Heart left ventricle (tissue), 16 donors: ENCODE results near the gene ZNF771. TPM values are rescaled to one million over a fixed set of nuclear protein-coding genes. Genes with fewer than 3 reads are reported as not detected.

ENCODE experiments used
- ATAC-seq, 4 donors: fragments of 200-7000 bp; cut with Tn5 transposase; one replicate each; pipeline ENCODE4 v1.9.1; 2020 to 2022; ENCODE audit warnings: moderate library complexity in 4 of 4, mild to moderate bottlenecking in 3 of 4, moderate number of reproducible peaks in 1 of 4
- DNase-seq, 5 donors: peaks; one replicate each; pipeline ENCODE4 v3.0.0-alpha.2; 2020
- H3K27ac ChIP-seq, 12 donors: fragments of 200-600 bp; sonication (generic) in 4 of 12; one replicate each; pipeline versions ENCODE4 v1.5.0 to v1.8.0; 2016 to 2022; ENCODE audit warnings: mild to moderate bottlenecking in 2 of 12
- H3K27me3 ChIP-seq, 9 donors: fragments of 200-600 bp; sonication (generic) in 2 of 9; one replicate each; pipeline versions ENCODE4 v1.5.1 to v1.8.0; 2016 to 2022; ENCODE audit warnings: mild to moderate bottlenecking in 3 of 9
- H3K36me3 ChIP-seq, 9 donors: fragments of 200-600 bp; sonication (generic) in 2 of 9; one replicate each; pipeline versions ENCODE4 v1.5.0 to v1.8.0; 2018 to 2022; ENCODE audit warnings: mild to moderate bottlenecking in 2 of 9
- H3K4me1 ChIP-seq, 12 donors: fragments of 200-600 bp; sonication (generic) in 4 of 12; one replicate each; pipeline versions ENCODE4 v1.5.0 to v1.8.0; 2016 to 2022; ENCODE audit warnings: mild to moderate bottlenecking in 3 of 12
- H3K4me3 ChIP-seq, 12 donors: fragments of 200-600 bp; sonication (generic) in 4 of 12; one replicate each; pipeline versions ENCODE4 v1.5.0 to v1.8.0; 2017 to 2022; ENCODE audit warnings: mild to moderate bottlenecking in 9 of 12, moderate library complexity in 4 of 12
- H3K9me3 ChIP-seq, 12 donors: fragments of 200-600 bp; sonication (generic) in 4 of 12; one replicate each; pipeline versions ENCODE4 v1.5.0 to v1.8.0; 2016 to 2022; ENCODE audit warnings: mild to moderate bottlenecking in 1 of 12
- CTCF ChIP-seq, 12 donors: fragments of 200-600 bp; sonication (generic) in 4 of 12; IDR thresholded peaks; one replicate each; pipeline versions ENCODE4 v1.5.0 to v1.8.0; 2018 to 2022; ENCODE audit warnings: antibody characterized with exemption in 12 of 12, mild to moderate bottlenecking in 5 of 12
- POLR2A ChIP-seq, 2 donors: fragments of 450-650 bp; IDR thresholded peaks; one replicate each; pipeline ENCODE4 v1.6.1; 2017; ENCODE audit warnings: antibody characterized with exemption in 2 of 2, mild to moderate bottlenecking in 2 of 2, moderate library complexity in 2 of 2
- WGBS, 4 donors: extraction: QIAGEN DNeasy Blood & Tissue Kit in 2 of 4; methylation state at CpG; one replicate each; pipeline versions ENCODE4 v1.1.5 to v1.1.7; 2013 to 2018; 5-methylcytosine and 5-hydroxymethylcytosine counted together
- intact Hi-C, 10 donors: fragments of 100-400 bp; cut with DNase I; formaldehyde crosslinking; loops; one replicate each; pipeline versions ENCODE4 v1.11.1 to v1.14.2; 2022
- polyA plus RNA-seq, 2 donors: library from polyadenylated mRNA; stranded (reverse); fragments of 200-250 nt; gene quantifications; one replicate each; pipeline ENCODE4 v1.2.3, GENCODE V29; 2013
- total RNA-seq, 9 donors: library from RNA; depleted of rRNA in 2 of 9; stranded (reverse); fragments of >200 nt in 2 of 9; fragmentation: NEBNext Ultra II Directional in 3 of 9; extraction: Animal tissue kit (Norgen Biotek cat#: 25700) in 3 of 9; gene quantifications; one replicate each; pipeline versions ENCODE4 v1.1.0 to v1.2.4, GENCODE V29; 2016 to 2023
- donor health status: ischemic (EF 13 %, LVEDD 7.1; RV severe dilation, severe dysfunction).
- donor health status: healthy with polysubstance abuse.
- donor health status: DM: no; HTN: yes; CAD: no.
- donor health status: DM: no; HTN: no; CAD: no.
- donor health status: ischemic (EF 25% LVEDD 6.9; RV normal size, moderate dysfunction).
- donor health status: ischemic (EF 25% LVEDD 5.7; RV mildly dilated, moderate dysfunction).
- donor health status: healthy.
- donor health status: DM: yes; HTN: yes; CAD: no.
- donor health status: ischemic (EF 35%, LVEDD 5.7; RV mildly dilated, moderate dysfunction).
- donor health status: nonischemic (EF 11% LVEDD 7.7; RV severe dilation, severe dysfunction).
- donor health status: DM: yes; HTN: yes; CAD: no.
- donor health status: PGD.
- donor health status: ischemic (EF 29% LVEDD 5.4; RV normal size, mild dysfunction).
- donor health status: nonischemic (EF 23%, LVEDD 6.1; RV moderate dilation, normal function).

Gene ZNF771
- total and polyA plus RNA-seq, 11 donors, result 4.4 to 18.8 (median 6.8) TPM

- Histone ChIP-seq H3K4me3 (peak overlapping the region; percentile 78 to 99 (median 91)), H3K27me3 (no peaks in the 10 kb centered on the region), H3K27ac (peak overlapping the region; percentile 78 to 91 (median 84)), H3K9me3 (no peaks in the 10 kb centered on the region), H3K36me3 (peaks cover 0 to 27% (median 16%) of the 10 kb centered on the region in 9 donors), H3K4me1 (peaks cover 0 to 60% (median 42%) of the 10 kb centered on the region in 12 donors)
- peak in 2 of 5 donors; percentile 44 to 46 for DNase-seq
- no peak for ATAC-seq
- intact Hi-C loops, result loop anchor here in 4 of 10 donors (5.0 kb wide), 2 partner anchors 33 to 38 kb away; partner anchors contain the start of gene ZNF771 (in 2 of the 4)
- TF ChIP-seq CTCF (IDR thresholded peaks at IDR 0.05), result no peak
- no peak for TF ChIP-seq POLR2A (IDR thresholded peaks at IDR 0.05)
- WGBS, 4 donors, result 0 to 2% (median 1%) methylated on average over 25 to 45 of the region's 45 CpGs
Observed at GRCh38 chr16:30369091-30369937, 38.1 kb upstream of the ZNF771 start.

- Histone ChIP-seq H3K27ac (peak overlapping the region; percentile 78 to 91 (median 84)), H3K36me3 (peaks cover 0 to 20% (median 9%) of the 10 kb centered on the region in 9 donors), H3K9me3 (no peaks in the 10 kb centered on the region), H3K27me3 (no peaks in the 10 kb centered on the region), H3K4me1 (peaks cover 0 to 54% (median 40%) of the 10 kb centered on the region in 12 donors), H3K4me3 (peak overlapping the region; percentile 78 to 99 (median 91))
- peak in 1 of 5 donors; percentile 71 for DNase-seq
- intact Hi-C loops, result loop anchor here in 5 of 10 donors (2.0 to 5.0 kb wide), 3 partner anchors 15 to 37 kb away; partner anchors contain the start of genes ZNF771 (in 2 of the 5) and CD2BP2 (in 1 of the 5)
- TF ChIP-seq CTCF (IDR thresholded peaks at IDR 0.05) (peak in 1 of 12 donors; percentile 23), POLR2A (IDR thresholded peaks at IDR 0.05) (no peak)
- 0 to 2% (median 1%) methylated on average over 6 to 76 of the region's 76 CpGs for WGBS, 4 donors
- no peak for ATAC-seq
Observed at GRCh38 chr16:30369938-30370455, 37.4 kb upstream of the ZNF771 start.

DNA sequence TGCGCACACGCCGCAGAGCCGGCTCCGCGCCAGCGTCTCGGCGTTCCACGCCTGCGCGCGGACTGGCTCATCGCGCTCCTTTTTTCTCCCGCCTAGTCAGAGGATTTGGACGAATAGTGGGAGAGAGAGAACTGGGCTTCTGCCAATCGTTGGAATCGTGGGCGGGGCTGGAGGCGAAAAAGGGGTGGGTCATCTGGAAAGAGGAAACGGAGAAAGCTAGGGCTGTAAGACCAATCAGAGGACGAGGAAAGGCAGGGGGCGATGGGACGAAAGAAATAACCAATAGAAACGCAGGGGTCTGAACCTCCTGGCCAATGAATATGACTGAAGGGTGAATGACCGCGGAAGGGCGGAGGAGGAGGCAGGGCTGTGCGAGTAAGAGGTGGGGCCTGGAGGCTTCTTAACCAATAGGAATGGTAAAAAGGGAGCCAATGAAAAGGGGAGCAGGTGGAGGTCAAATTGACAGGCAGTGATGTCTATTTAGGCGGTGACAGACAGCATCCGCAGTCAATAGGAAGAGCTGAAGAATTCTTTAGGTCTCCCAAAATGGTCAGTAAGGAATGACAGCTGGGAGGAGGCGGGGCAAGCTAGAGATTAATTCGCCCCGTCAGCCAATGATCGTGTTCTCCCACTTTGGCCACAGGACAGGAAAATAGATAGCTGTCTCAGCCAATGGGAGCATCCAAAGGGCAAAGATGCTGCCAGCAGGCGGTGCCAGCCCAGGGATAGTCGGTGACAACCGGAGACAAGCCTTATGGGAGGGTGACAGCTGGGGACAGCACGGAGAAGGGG is 36.8 kb upstream of the ZNF771 start, which contains the start of gene TBC1D10B:
TBC1D10B (minus strand) TSS at position 39 of the 792 bp plus-strand sequence. CDS start 311 bp downstream, outside the sequence.
- TF ChIP-seq POLR2A (IDR thresholded peaks at IDR 0.05) (peak in 1 of 2 donors; percentile 73), CTCF (IDR thresholded peaks at IDR 0.05) (peak in 9 of 12 donors; percentile 7 to 54 (median 29))
- Histone ChIP-seq H3K4me3 (peak within 1 kb of the TSS; percentile 78 to 99 (median 91)), H3K9me3 (no peaks in the 10 kb centered on the region), H3K4me1 (peaks cover 0 to 49% (median 35%) of the 10 kb centered on the region in 12 donors), H3K27me3 (no peaks in the 10 kb centered on the region), H3K27ac (peak within 1 kb of the TSS; percentile 78 to 95 (median 88)), H3K36me3 (peaks cover 0 to 15% (median 8%) of the 10 kb centered on the region in 9 donors)
- ATAC-seq, result peak; percentile 90 to 96 (median 94)
- intact Hi-C loops, result loop anchor here in 1 of 10 donors (2.0 kb wide), 1 partner anchor 16 kb away; the partner anchor contains the start of gene CD2BP2
- DNase-seq, result peak; percentile 97 to 99 (median 98)
- 0 to 1% (median 0%) methylated on average over 39 to 40 of the region's 40 CpGs for WGBS, 4 donors
